Measurements from ENCODE around the gene TLR10. TPM values are rescaled to one million over a fixed set of nuclear protein-coding genes. Genes with fewer than 3 reads are reported as not detected.
"Not testable (repeated sequence)": the region's sequence is repeated elsewhere in the genome, so short reads cannot be mapped to it uniquely, and the experiment has no call there.

The TLR10 gene
- polyA plus RNA-seq, 4 donors: 0.20 to 0.98 (median 0.51) TPM

DNA sequence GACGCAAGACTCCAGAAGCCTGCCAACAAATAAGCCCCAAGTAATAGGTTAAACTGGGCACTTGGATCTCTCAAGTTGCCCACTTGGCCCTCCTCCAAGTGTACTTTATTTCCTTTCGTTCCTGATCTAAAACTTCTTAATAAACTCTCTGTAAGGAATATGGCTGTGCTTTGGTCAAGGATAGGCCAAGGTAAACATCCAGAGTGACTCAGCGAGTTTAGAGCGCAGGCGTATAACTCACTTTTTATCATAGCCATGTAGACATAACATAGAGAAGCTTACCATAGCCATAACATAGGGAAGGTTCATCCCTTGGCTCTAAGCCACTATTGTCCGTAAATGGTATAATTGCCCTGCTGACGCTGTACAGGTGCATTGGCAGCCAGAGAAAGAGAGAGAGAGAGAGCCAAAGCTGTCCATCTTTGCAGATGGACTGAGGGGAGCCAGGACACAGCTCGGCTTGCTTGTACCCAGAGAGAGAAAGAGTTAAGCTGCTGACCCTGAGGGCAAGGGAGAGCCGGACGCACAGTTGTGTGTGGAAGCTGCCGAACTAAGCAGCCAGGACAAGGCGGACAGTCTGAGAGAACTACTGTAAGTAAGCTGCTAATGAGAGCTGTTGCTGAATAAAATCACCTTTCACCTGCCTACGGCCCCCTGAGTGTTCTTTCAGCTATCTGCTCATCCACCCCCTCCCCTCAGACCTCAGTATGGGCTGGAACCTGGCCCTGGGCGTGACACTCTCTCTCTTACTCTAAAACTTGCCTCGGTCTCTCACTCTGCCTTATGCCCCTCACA is 20.0 kb upstream of the TLR10 start:
- no peak for DNase-seq (ENCODE audit: low read depth in 4 of 4, low spot score in 3 of 4)

DNA sequence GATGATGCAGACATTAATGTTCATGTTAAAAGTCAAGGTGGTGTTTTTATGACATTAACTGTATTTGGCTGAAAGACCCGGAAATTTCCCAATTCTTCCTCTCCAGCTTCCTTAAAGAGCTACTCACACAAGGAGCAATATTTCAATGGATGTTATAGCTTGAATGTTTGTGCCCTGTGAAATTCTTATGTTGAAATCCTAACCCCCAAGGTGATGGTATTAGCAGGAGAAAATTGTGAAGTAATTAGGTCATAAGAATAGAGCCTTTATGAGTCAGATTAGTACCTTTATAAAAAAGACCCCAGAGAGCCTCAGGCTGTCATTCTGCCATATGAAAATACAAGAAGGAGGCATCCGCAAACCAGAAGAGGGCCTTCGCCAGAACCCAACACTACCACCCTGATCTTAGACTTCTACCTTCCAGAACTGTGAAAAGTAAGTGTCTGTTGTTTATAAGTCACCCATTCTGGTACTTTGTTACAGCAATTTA is 18.2 kb upstream of the TLR10 start:
- no peak for DNase-seq (ENCODE audit: low read depth in 4 of 4, low spot score in 3 of 4)

DNA sequence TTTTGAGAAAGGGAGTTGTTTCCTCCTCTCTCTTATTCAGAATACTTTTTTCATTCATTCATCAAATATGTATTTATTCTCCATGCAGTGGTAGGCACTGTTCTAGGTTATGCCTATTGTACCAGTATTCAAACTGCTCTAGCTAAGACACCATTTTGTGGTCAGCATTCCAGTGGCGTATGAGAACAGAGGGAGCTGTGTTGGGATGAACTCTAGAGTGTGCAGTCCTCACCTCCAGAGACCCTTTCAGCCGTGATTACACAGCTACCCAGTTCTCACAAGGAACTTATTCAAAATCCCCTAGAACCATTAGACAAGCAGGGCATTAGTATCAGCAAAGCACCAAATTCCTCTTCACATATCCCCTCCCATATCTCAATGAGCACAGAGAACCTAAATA is 17.6 kb upstream of the TLR10 start:
- no peak for DNase-seq (ENCODE audit: low read depth in 4 of 4, low spot score in 3 of 4)

GRCh38 chr4:38795087-38795486 is 12.3 kb upstream of the TLR10 start:
- DNase-seq (ENCODE audit: low read depth in 4 of 4, low spot score in 3 of 4): no peak

- no peak for DNase-seq (ENCODE audit: low read depth in 4 of 4, low spot score in 3 of 4)
These were observed 11.3 kb upstream of the TLR10 start for GRCh38 chr4:38794051-38794450.

DNA sequence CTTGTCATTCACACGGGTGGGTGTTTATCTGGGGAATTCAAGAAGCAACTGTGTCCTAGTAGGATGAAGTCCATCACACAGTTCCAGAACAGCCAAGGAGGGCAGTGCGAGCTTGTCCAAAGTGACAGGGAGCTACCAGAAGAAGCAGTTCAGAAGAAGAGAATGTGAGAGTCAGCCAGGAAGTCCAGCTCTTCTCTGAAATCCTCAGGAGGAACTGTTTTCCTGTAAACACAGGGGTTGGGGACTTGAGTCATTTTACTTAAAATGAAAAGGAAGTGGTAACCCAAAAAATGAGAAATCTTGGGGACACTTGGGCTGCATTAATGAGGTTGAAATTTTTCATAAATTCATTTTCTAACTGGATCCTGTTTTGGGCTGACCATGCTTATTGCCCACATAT is 8.2 kb upstream of the TLR10 start:
- DNase-seq (ENCODE audit: low read depth in 4 of 4, low spot score in 3 of 4): no peak

DNA sequence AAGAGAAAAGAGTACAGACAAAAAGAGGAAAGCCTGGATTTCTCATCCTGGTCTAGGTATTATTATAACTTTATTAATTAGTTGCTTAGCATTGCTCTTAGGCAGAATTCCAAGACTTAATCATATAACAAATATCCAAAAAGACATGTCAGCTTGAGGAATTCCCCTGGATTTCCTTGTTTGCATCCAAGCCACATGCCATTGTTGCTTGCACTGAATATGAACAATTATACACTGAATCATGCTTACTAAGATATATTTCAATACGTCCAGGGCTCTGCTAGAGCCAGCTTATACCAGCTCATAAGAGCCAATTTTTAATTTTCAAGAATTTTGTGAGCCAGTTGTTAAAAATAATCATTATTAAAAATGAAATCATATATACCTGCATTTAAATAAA is 5.5 kb upstream of the TLR10 start:
- no peak for DNase-seq (ENCODE audit: low read depth in 4 of 4, low spot score in 3 of 4)

DNA sequence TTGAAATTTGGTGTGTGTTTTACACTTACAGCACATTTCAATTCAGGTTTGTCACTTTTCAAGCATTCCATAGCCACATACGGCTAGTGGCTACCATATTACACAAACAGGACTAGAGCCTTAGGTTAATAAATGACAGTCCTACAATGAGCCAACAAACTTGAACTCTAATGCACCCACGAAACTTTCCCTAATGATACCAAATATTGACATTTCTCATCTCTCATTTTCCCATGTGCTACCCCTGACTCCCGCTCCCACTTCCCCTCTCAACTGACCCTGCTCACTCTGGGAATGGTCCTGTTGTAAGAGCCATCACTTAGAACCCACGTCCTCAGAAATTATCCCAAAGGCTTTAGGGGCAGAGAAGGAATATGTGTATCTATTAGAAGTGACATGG is 4.9 kb upstream of the TLR10 start:
- no peak for DNase-seq (ENCODE audit: low read depth in 4 of 4, low spot score in 3 of 4)

DNA sequence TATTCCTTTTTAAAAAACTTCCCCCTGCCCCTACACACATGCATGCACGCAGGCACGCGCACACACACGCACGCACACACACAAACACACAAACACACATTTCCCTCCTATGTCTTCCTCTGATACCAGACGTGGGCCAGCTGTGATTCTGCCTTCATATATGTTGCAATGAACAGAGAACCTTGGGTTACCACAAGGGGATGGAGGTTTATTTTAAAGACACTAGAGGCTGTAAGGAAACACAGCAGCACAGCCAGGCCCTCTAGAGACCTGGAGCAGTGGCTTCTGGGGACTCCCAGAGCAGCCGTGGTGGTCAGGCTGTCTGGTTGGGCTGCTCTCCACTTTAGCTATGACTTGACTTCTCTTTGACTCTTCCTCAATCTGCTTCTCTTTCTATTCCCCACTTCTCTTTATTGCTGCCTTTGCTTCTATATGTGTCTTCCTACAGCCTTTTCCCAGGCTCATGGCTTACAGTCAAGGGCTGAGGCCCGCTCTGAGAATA is 3.2 kb upstream of the TLR10 start:
- DNase-seq (ENCODE audit: low read depth in 4 of 4, low spot score in 3 of 4): no peak

- no peak for DNase-seq (ENCODE audit: low read depth in 4 of 4, low spot score in 3 of 4)
These were observed 2.4 kb upstream of the TLR10 start for GRCh38 chr4:38785041-38785790.

GRCh38 chr4:38784141-38784540 is 1.4 kb upstream of the TLR10 start:
- DNase-seq (ENCODE audit: low read depth in 4 of 4, low spot score in 3 of 4): no peak

- DNase-seq (ENCODE audit: low read depth in 4 of 4, low spot score in 3 of 4): no peak
These were observed 295 bp upstream of the TLR10 start for GRCh38 chr4:38783109-38783460.

- no peak for DNase-seq (ENCODE audit: low read depth in 4 of 4, low spot score in 3 of 4)
These were observed 932 bp downstream of the TLR10 start for GRCh38 chr4:38781854-38782261.

GRCh38 chr4:38780833-38781484 is 1.8 kb downstream of the TLR10 start:
- DNase-seq (ENCODE audit: low read depth in 4 of 4, low spot score in 3 of 4): no peak

DNA sequence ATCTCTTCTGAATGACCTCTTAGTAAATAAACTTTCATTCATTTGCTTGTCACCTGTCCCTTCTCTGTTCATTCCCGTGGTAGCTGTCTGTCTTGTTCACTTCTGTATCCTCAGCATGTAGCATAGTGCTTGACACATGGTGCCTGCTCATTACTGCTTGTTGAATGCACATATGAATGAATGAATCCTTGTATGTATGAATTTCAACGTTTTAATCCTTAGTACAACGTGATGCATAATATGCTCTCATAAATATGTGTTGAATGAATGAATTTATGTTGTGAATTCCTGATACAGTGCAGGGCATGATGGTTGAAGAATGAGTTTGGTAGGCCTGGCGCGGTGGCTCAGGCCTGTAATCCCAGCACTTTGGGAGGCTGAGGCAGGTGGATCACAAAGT is 3.0 kb downstream of the TLR10 start:
- DNase-seq (ENCODE audit: low read depth in 4 of 4, low spot score in 3 of 4): no peak

DNA sequence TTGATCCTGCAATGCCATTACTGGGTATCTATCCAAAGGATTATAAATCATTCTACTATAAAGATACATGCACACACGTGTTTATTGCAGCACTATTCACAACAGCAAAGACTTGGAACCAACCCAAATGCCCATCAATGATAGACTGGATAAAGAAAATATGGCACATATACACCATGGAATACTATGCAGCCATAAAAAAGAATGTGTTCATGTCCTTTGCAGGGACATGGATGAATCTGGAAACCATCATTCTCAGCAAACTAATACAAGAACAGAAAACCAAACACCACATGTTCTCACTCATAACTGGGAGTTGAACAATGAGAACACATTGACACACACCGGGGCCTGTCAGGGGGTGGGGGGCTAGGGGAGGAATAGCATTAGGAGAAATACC is 4.9 kb downstream of the TLR10 start:
- not testable (repeated sequence) for DNase-seq (ENCODE audit: low read depth in 4 of 4, low spot score in 3 of 4)

DNA sequence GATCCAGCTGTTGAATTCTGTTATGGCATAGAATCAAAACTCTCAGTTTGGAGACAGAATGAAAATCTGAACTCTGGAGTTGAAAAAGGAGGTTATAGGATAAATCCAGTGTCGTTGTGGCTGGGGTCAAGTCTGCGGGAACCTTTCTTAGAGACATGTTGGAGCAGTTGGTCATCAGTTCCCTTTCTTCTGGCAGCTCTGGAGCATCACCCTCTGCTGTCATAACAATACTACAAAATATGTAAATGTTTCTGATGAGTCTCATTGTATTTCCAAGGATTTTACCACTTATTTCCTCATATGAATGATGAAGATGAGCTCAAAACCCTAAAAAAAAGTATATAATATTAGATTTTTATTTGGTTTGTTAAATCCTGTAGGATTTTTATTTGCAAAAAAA is 7.5 kb downstream of the TLR10 start:
- no peak for DNase-seq (ENCODE audit: low read depth in 4 of 4, low spot score in 3 of 4)

DNA sequence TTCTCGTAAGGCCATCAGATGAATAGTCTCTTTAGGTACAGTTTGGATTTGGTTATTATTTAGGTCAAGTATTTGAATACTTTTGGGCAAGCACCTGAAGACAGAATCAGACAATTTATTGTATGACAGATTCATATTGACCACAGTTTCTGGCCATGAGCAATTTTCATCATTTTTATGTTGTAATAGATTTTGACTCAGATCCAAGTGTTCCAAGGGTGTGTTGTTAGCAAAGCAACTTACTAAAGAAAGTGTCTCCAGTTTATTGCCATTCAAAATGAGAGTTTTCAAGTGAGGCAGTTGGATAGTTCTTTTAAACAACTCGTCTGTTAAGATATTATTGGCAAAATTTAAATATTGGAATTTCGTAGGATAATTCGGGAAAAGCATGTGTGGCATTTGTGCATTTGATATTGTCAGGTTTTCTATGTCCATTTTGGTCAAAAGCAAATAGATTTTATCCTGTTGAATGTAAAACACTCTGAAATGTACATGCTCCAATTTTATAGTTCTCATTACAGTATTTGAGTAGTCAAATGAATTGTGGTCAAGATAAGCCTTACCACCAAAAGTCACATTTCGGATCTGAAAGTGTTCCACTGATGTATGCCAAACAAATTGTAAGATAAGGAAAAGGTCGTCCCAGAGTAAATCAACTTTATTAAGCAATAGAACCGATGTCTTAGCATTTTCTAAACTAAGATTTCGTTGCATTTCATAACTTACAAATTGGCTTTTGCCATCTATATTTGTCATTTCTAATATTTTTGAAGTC is 8.4 kb downstream of the TLR10 start:
- no peak for DNase-seq (ENCODE audit: low read depth in 4 of 4, low spot score in 3 of 4)

- DNase-seq (ENCODE audit: low read depth in 4 of 4, low spot score in 3 of 4): not testable (repeated sequence)
These were observed 12.5 kb downstream of the TLR10 start for GRCh38 chr4:38770281-38770680.

DNA sequence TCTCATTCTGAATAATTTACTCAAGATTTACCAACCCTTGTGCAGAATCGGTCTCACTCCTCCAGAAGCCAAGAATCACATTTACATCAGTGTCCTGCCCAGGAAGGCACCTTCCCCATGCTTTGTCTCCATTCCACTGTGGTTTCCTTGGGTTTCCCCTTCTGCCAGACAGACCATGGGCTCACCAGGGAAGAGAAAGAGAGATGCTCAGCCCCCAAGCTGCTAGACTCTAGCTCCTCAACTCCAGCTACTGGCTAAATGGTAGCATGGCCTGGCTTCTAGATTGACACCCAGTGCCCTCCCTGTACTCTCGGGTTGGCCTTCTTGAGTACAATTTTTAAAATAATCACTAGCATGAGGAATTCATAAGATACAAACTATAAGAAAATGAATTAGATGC is 12.9 kb downstream of the TLR10 start:
- DNase-seq (ENCODE audit: low read depth in 4 of 4, low spot score in 3 of 4): no peak

DNA sequence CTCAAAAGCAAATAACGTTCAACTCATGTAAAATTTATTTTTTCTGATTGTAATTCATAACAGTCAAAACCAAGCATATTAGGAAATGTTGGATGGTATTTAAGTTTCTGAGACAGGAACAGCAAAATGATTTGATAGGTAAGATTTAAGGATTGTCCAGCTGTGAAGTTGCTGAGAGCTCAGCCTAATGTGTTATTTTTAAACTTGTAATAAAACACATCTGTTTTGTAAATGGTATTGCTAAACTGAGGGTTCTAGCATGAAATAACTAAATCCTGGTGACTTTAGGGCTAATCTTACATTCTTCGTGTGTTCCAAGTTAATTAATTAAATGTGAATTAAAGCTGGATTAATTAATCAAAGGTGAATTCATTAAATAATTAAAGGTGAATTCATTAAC is 13.3 kb downstream of the TLR10 start:
- no peak for DNase-seq (ENCODE audit: low read depth in 4 of 4, low spot score in 3 of 4)
